ENCODE measurements around the gene GLDC.

Gene GLDC

DNA sequence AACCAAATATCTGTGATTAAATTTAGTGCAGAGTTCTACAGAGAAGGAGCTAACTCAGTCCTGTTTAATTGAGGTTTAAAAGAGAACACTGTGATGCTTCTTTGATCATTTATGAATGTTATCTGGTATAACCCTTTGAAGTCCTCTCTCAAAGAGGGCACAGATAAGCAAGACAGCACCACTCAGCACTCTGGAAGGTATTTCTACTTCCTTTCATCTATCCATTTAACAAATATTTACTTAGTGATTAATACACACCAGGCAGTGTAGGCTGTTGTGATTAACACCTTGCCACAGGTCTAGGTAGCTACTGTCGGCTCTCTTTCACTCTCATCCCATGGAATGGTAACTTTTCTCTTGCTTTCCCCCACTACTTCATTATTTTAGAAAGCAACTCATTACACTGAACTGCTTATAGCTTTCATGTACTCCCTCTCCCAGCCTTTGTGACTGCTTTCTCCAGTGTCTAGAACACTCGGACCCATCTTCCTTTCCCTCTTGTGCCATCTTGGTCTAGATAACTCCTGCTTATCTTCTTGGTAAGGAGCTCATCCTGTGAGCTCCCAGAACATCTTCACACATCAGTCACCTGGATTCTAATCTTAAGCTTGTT is 54.7 kb downstream of the GLDC start:
- no peak overlapping the region for H3K4me3 ChIP-seq (ENCODE audit: low read depth, low read length)
- TF ChIP-seq, protein P1, sequence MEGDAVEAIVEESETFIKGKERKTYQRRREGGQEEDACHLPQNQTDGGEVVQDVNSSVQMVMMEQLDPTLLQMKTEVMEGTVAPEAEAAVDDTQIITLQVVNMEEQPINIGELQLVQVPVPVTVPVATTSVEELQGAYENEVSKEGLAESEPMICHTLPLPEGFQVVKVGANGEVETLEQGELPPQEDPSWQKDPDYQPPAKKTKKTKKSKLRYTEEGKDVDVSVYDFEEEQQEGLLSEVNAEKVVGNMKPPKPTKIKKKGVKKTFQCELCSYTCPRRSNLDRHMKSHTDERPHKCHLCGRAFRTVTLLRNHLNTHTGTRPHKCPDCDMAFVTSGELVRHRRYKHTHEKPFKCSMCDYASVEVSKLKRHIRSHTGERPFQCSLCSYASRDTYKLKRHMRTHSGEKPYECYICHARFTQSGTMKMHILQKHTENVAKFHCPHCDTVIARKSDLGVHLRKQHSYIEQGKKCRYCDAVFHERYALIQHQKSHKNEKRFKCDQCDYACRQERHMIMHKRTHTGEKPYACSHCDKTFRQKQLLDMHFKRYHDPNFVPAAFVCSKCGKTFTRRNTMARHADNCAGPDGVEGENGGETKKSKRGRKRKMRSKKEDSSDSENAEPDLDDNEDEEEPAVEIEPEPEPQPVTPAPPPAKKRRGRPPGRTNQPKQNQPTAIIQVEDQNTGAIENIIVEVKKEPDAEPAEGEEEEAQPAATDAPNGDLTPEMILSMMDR (IDR thresholded peaks at IDR 0.05; ENCODE audit: borderline replicate concordance, insufficient read depth, low read depth, low read length) = no peak

DNA sequence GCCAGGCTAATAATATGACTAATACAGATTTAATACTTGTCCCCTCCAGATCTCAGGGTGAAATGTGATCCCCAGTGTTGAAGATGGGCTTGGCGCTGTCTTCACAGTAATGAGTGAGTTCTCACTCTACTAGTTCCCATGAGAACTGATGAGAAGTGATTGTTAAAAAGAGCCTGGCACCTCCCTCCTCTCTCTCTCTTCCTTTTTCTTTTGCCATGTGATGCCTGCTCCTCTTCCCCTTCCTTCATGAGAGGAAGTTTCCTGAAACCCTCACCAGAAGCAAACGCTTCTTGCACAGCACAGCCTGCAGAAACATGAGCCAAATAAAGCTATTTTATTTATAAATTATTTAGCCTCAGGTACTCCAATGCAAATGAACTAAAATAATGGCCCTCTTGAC is 55.2 kb downstream of the GLDC start:
- TF ChIP-seq, protein P1 (IDR thresholded peaks at IDR 0.05; ENCODE audit: borderline replicate concordance, insufficient read depth, low read depth, low read length) = no peak
- H3K4me3 ChIP-seq (ENCODE audit: low read depth, low read length) = no peak overlapping the region

DNA sequence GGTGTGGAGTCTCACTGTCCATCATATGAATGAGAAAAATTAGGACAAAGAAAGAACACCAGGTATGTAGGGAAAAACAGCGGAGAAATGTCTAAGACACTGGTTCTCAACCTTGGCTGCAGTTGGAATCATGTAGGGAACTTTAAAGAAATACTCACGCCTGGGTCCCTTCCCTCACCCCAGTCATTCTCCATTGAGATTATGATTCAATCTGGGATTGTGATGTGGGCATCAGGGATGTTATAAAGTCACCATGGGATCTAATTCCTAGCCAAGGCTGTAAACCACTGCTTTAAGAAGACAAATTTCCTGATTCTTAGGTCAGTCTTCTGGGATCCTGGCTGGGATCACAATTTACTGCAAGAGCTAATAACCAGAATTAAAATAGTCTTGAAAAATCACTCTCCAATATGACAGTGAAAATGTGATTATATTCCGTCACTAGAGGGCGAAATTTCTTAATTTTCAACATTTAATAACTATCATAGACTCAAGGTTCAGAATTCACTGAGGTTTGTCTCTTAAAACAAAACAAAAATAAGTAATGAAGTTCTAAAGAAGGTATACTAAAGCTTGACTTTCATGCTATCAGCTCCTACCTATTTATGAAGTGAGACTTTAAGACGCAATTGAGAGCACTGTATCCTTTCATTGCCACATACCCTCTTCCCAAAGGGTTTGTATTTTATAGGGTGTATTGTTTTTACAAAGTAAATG is 60.5 kb downstream of the GLDC start:
- TF ChIP-seq, protein P1 (IDR thresholded peaks at IDR 0.05; ENCODE audit: borderline replicate concordance, insufficient read depth, low read depth, low read length) = no peak
- no peak overlapping the region for H3K4me3 ChIP-seq (ENCODE audit: low read depth, low read length)

DNA sequence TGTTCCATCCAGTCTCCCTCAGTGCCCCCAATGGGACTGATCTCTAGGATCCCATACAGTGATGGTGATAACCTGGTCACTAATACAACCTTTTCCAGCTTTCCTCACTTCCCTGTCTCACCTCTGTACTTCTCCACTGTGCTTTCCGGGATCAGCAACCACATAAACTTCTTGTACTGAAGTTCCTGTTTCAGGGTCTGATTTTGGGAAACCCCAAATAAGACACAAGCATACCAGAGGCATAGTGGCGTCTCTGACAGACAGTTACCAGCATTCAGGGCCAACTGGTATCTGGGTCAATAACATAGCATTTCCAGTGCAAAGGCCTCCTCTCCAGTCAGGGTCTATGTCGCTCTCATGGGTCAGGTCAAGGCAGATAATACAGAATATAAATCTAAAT is 64.3 kb downstream of the GLDC start:
- H3K4me3 ChIP-seq (ENCODE audit: low read depth, low read length) = no peak overlapping the region
- TF ChIP-seq, protein P1 (IDR thresholded peaks at IDR 0.05; ENCODE audit: borderline replicate concordance, insufficient read depth, low read depth, low read length) = no peak

DNA sequence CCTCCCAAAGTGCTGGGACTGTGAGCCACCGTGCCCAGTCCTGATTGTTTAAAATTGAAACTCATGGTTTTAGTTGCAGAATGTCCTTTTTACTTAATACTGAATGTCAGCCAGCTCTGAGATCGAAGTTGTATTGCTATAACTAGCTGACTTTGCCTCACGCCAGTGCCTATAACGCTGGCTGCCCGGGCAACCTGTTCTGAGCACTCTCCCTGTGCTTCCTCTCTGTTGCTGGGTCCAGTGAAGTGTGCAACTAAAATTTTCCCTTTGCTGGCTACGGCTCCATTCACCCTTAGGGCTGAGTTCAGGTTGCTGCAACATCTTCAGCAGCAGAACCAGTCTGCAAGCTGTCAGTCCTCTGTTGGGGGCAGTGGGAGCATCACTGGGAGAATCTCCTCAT is 65.9 kb downstream of the GLDC start:
- TF ChIP-seq, protein P1 (IDR thresholded peaks at IDR 0.05; ENCODE audit: borderline replicate concordance, insufficient read depth, low read depth, low read length) = no peak

DNA sequence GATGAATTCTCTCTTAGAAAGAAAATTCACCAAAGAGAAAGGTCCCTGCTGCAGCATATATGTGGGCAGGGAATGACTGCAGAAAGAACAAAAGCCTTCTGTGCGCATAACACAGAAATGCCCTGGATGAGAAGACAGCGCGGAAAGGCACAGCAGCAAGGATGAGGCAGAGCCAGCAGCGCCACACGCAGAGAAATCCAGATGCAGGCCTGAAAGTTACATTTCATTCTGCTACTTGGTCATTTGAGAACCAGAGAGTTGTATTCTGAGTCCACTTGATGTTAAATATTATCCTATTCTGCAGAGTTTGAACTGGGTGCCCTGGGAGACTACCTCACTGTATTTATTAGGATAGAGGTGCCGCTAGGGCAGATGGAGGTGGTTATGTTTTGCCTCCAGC is 68.5 kb downstream of the GLDC start:
- no peak overlapping the region for H3K4me3 ChIP-seq (ENCODE audit: low read depth, low read length)
- TF ChIP-seq, protein P1 (IDR thresholded peaks at IDR 0.05; ENCODE audit: borderline replicate concordance, insufficient read depth, low read depth, low read length) = no peak

More for the DNA sequence above, 65.9 kb downstream of the GLDC start:
- no peak overlapping the region for H3K4me3 ChIP-seq (ENCODE audit: low read depth, low read length)
